Measurements from ENCODE around the gene KRTAP5-8. TPM values are rescaled to one million over a fixed set of nuclear protein-coding genes. Genes with fewer than 3 reads are reported as not detected.

The KRTAP5-8 gene
- total and polyA plus RNA-seq, 2 experiments from 2014 or later: not detected

- Mint-ChIP-seq H3K4me3 (no peak overlapping the region), H3K9me3 (peaks cover 9% of the 10 kb centered on the region), H3K36me3 (ENCODE audit: low read depth) (peaks cover 8% of the 10 kb centered on the region; the same call in 1 of the 3 replicates), H3K27me3 (ENCODE audit: insufficient read depth, low read depth, poor library complexity) (peaks cover 6% of the 10 kb centered on the region), H3K4me1 (no peaks in the 10 kb centered on the region; the same call in 2 of the 3 replicates), H3K27ac (no peak overlapping the region)
- H3K9me2 ChIP-seq (ENCODE audit: insufficient read depth): no peaks in the 10 kb centered on the region
- H3F3A ChIP-seq (replicated peaks; ENCODE audit: low read depth): no peaks in the 10 kb centered on the region
- H3K4me3 ChIP-seq: no peak overlapping the region
- no peaks in the 10 kb centered on the region for H3K27me3 ChIP-seq (ENCODE audit: insufficient read depth)
- no peaks in the 10 kb centered on the region for H3K79me2 ChIP-seq (replicated peaks; ENCODE audit: insufficient read depth)
- H3K4me1 ChIP-seq (ENCODE audit: insufficient read depth): no peaks in the 10 kb centered on the region
- no peak for DNase-seq (ENCODE audit: low spot score)
- H3K4me2 ChIP-seq: no peak overlapping the region
- peak; percentile 36; the same call in 2 of the 3 replicates for ATAC-seq
- no peak overlapping the region for H3K27ac ChIP-seq (ENCODE audit: low read depth)
- TF ChIP-seq EZH2phosphoT487 (IDR thresholded peaks at IDR 0.05; ENCODE audit: unreplicated experiment): no peak
- no peak for TF ChIP-seq REST (IDR thresholded peaks at IDR 0.05; ENCODE audit: unreplicated experiment)
- no peak for TF ChIP-seq ZNF462 (CRISPR knock-in tag; IDR thresholded peaks at IDR 0.05)
- no peak for TF ChIP-seq ZNF331 (CRISPR knock-in tag; IDR thresholded peaks at IDR 0.05; ENCODE audit: low read depth)
- no peak for TF ChIP-seq NANOG (IDR thresholded peaks at IDR 0.05; ENCODE audit: borderline replicate concordance)
- no peak for TF ChIP-seq STAT1 (IDR thresholded peaks at IDR 0.05; ENCODE audit: unreplicated experiment)
- TF ChIP-seq ZNF114 (CRISPR knock-in tag; IDR thresholded peaks at IDR 0.05): no peak
- H2AFZ ChIP-seq: no peak overlapping the region
- no peaks in the 10 kb centered on the region for H3K36me3 ChIP-seq (ENCODE audit: insufficient read depth)
- no peaks in the 10 kb centered on the region; the same call in 1 of the 2 replicates for H4K20me1 ChIP-seq (replicated peaks; ENCODE audit: insufficient read depth)
Observed at GRCh38 chr11:71537537-71537936, 288 bp upstream of the KRTAP5-8 start.
